ENCODE data around the gene HPS6.

DNA sequence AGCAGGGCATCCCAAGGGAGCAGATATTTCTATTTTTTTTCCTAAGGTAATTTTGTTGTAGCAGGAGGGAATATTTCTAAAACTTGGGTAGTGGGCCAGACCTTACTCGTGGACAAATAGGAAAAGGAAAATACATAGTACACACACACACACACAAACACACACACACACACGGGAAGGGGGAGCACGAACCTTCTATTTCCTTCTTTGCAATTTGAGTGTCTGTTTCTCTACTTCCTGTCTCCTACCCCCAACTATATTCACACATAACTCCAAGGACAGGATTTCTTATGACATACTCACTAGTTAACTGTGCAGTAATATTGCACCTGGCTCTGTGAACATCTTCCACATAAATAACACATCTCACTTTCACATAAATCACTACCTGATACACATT, 50.6 kb downstream of the HPS6 start:
- TF ChIP-seq CTCF (IDR thresholded peaks at IDR 0.05; ENCODE audit: insufficient read depth, low read length) (no peak), POLR2AphosphoS5 (IDR thresholded peaks at IDR 0.05; ENCODE audit: low read depth) (no peak)
